ENCODE data around the gene PDZRN3.
"Not testable (repeated sequence)": the region's sequence is repeated elsewhere in the genome, so short reads cannot be mapped to it uniquely, and the experiment has no call there.

Gene PDZRN3

DNA sequence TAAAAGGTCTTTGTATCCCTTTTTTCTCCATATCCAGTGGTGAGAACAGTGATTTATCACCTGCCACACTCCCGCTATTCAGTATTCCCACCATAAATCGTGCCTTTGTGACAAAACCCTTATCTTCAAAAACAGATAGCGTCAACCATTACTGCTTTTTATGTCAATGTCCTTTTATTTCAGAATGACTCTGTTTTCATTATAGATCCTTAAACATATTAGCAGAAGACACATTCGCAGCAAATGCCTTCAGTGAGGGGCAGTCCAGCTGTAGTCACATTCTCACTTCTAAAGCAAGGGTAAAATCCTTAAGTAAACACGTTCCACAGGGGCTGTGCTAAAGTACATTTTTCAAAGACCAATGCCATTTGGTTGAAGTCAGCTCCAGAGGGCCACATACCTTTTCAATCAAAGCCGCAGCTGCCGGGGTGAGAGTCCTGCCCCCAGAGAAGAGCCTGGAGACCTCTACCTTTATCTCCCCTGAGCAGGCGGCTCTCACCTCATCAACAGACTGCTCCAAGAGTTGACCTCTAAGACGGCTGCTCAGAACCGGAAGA is 53.4 kb downstream of the PDZRN3 start:
- H3K4me2 ChIP-seq (ENCODE audit: low read length): no peak overlapping the region

GRCh38 chr3:73569246-73569760 is 55.4 kb downstream of the PDZRN3 start:
- no peak overlapping the region for H3K4me2 ChIP-seq (ENCODE audit: low read length)
- no peak overlapping the region for H3K4me3 ChIP-seq (ENCODE audit: low read length)
- H3K9ac ChIP-seq (ENCODE audit: low read depth, low read length): no peak overlapping the region
- H3K27me3 ChIP-seq (ENCODE audit: control insufficient read depth, insufficient read depth, low read length): no peaks in the 10 kb centered on the region
- H3K9me3 ChIP-seq (replicated peaks; ENCODE audit: low read length): no peaks in the 10 kb centered on the region
- H3K4me1 ChIP-seq (ENCODE audit: control insufficient read depth, insufficient read depth, low read length): peaks cover under 1% of the 10 kb centered on the region
- no peaks in the 10 kb centered on the region for H3K36me3 ChIP-seq (ENCODE audit: insufficient read depth, low read length)

More for the DNA sequence above, 53.4 kb downstream of the PDZRN3 start:
- H3K27me3 ChIP-seq (ENCODE audit: control insufficient read depth, insufficient read depth, low read length): no peaks in the 10 kb centered on the region
- no peak overlapping the region for H3K9ac ChIP-seq (ENCODE audit: low read depth, low read length)
- no peaks in the 10 kb centered on the region for H3K4me1 ChIP-seq (ENCODE audit: control insufficient read depth, insufficient read depth, low read length)
- no peaks in the 10 kb centered on the region for H3K36me3 ChIP-seq (ENCODE audit: insufficient read depth, low read length)
- no peak overlapping the region for H3K4me3 ChIP-seq (ENCODE audit: low read length)
- no peaks in the 10 kb centered on the region for H3K9me3 ChIP-seq (replicated peaks; ENCODE audit: low read length)

GRCh38 chr3:73568371-73568862 is 56.3 kb downstream of the PDZRN3 start:
- no peak overlapping the region for H3K4me2 ChIP-seq (ENCODE audit: low read length)
- H3K9ac ChIP-seq (ENCODE audit: low read depth, low read length): no peak overlapping the region
- H3K4me1 ChIP-seq (ENCODE audit: control insufficient read depth, insufficient read depth, low read length): peaks cover 7% of the 10 kb centered on the region
- no peaks in the 10 kb centered on the region for H3K9me3 ChIP-seq (replicated peaks; ENCODE audit: low read length)
- no peaks in the 10 kb centered on the region for H3K36me3 ChIP-seq (ENCODE audit: insufficient read depth, low read length)
- no peak overlapping the region for H3K4me3 ChIP-seq (ENCODE audit: low read length)
- no peaks in the 10 kb centered on the region for H3K27me3 ChIP-seq (ENCODE audit: control insufficient read depth, insufficient read depth, low read length)

DNA sequence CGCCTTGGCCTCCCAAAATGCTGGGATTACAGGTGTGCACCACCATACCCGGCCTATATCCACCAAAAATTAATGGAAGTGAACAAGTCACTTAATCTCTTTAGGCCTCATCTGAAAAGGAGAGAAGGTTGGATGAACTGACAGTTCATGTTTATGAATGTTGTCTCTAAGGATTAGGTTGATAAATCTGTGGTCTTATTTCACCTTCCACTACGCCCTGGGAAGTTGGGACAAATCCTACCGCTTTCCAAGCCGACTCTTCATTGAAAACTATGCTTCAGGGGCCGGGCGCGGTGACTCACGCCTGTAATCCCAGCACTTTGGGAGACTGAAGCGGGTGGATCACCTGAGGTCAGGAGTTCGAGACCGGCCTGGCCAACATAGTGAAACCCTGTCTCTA is 59.4 kb downstream of the PDZRN3 start:
- H3K36me3 ChIP-seq (ENCODE audit: insufficient read depth, low read length); H3K4me2 ChIP-seq (ENCODE audit: low read length); H3K4me1 ChIP-seq (ENCODE audit: control insufficient read depth, insufficient read depth, low read length); H3K9me3 ChIP-seq (replicated peaks; ENCODE audit: low read length); H3K27me3 ChIP-seq (ENCODE audit: control insufficient read depth, insufficient read depth, low read length); H3K9ac ChIP-seq (ENCODE audit: low read depth, low read length); H3K4me3 ChIP-seq (ENCODE audit: low read length): not testable (repeated sequence)

- no peak overlapping the region for H3K4me3 ChIP-seq (ENCODE audit: low read length)
- no peak overlapping the region for H3K4me2 ChIP-seq (ENCODE audit: low read length)
- H3K4me1 ChIP-seq (ENCODE audit: control insufficient read depth, insufficient read depth, low read length): peaks cover 7% of the 10 kb centered on the region
- H3K9ac ChIP-seq (ENCODE audit: low read depth, low read length): no peak overlapping the region
- no peaks in the 10 kb centered on the region for H3K36me3 ChIP-seq (ENCODE audit: insufficient read depth, low read length)
- no peaks in the 10 kb centered on the region for H3K27me3 ChIP-seq (ENCODE audit: control insufficient read depth, insufficient read depth, low read length)
- H3K9me3 ChIP-seq (replicated peaks; ENCODE audit: low read length): no peaks in the 10 kb centered on the region
Measured at GRCh38 chr3:73563896-73564582, 60.7 kb downstream of the PDZRN3 start.

- peaks cover 29% of the 10 kb centered on the region for H3K4me1 ChIP-seq (ENCODE audit: control insufficient read depth, insufficient read depth, low read length)
- H3K9me3 ChIP-seq (replicated peaks; ENCODE audit: low read length): no peaks in the 10 kb centered on the region
- no peaks in the 10 kb centered on the region for H3K36me3 ChIP-seq (ENCODE audit: insufficient read depth, low read length)
- H3K9ac ChIP-seq (ENCODE audit: low read depth, low read length): no peak overlapping the region
- no peak overlapping the region for H3K4me3 ChIP-seq (ENCODE audit: low read length)
- no peaks in the 10 kb centered on the region for H3K27me3 ChIP-seq (ENCODE audit: control insufficient read depth, insufficient read depth, low read length)
- H3K4me2 ChIP-seq (ENCODE audit: low read length): no peak overlapping the region
Measured at GRCh38 chr3:73561494-73561893, 63.2 kb downstream of the PDZRN3 start.

GRCh38 chr3:73559749-73560148 is 65.0 kb downstream of the PDZRN3 start:
- Histone ChIP-seq H3K9me3 (replicated peaks; ENCODE audit: low read length) (no peaks in the 10 kb centered on the region), H3K9ac (ENCODE audit: low read depth, low read length) (no peak overlapping the region), H3K27me3 (ENCODE audit: control insufficient read depth, insufficient read depth, low read length) (no peaks in the 10 kb centered on the region), H3K4me2 (ENCODE audit: low read length) (no peak overlapping the region), H3K36me3 (ENCODE audit: insufficient read depth, low read length) (no peaks in the 10 kb centered on the region), H3K4me3 (ENCODE audit: low read length) (no peak overlapping the region), H3K4me1 (ENCODE audit: control insufficient read depth, insufficient read depth, low read length) (peaks cover 35% of the 10 kb centered on the region)

GRCh38 chr3:73558727-73559075 is 66.0 kb downstream of the PDZRN3 start:
- Histone ChIP-seq H3K9ac (ENCODE audit: low read depth, low read length) (no peak overlapping the region), H3K27me3 (ENCODE audit: control insufficient read depth, insufficient read depth, low read length) (no peaks in the 10 kb centered on the region), H3K36me3 (ENCODE audit: insufficient read depth, low read length) (no peaks in the 10 kb centered on the region), H3K4me2 (ENCODE audit: low read length) (no peak overlapping the region), H3K4me3 (ENCODE audit: low read length) (no peak overlapping the region), H3K4me1 (ENCODE audit: control insufficient read depth, insufficient read depth, low read length) (peaks cover 29% of the 10 kb centered on the region), H3K9me3 (replicated peaks; ENCODE audit: low read length) (no peaks in the 10 kb centered on the region)

DNA sequence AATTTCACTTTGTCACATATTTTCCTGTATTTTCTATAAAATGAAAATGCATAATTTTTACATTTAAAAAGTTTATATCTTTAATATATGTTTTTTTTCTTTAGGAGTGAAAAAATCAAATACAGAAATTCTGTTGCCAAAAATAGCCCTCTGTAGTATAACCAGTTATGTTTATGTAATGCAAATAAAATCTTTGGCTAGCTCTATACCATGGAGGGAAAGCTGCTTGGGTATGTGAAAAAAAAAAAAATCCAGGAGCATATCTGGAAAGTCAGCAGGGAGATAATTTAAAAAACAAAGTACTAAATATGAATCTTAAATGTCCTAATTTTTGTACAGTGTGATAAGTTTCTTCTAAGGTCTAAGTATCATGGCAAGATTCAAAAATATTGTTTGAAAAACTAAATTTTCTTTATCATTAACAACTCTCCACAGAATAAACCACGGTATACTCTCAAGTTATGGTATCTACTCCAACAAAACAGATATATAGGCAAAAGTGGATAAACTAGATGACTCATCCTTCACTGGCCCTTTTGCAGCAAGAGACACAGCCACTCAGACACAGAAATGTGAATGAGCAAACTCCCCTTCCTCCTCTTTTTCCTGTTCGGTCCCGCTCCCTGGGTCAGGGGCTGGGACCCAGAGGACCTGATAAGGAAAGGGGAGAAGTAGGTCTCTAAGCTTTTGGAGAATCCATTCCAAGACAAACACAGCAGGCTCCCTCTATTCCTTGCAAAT is 66.6 kb downstream of the PDZRN3 start:
- Histone ChIP-seq H3K4me2 (ENCODE audit: low read length) (no peak overlapping the region), H3K4me1 (ENCODE audit: control insufficient read depth, insufficient read depth, low read length) (peaks cover 29% of the 10 kb centered on the region), H3K4me3 (ENCODE audit: low read length) (no peak overlapping the region), H3K9me3 (replicated peaks; ENCODE audit: low read length) (no peaks in the 10 kb centered on the region), H3K27me3 (ENCODE audit: control insufficient read depth, insufficient read depth, low read length) (no peaks in the 10 kb centered on the region), H3K36me3 (ENCODE audit: insufficient read depth, low read length) (no peaks in the 10 kb centered on the region), H3K9ac (ENCODE audit: low read depth, low read length) (no peak overlapping the region)

- H3K9ac ChIP-seq (ENCODE audit: low read depth, low read length): peak overlapping the region; percentile 49
- H3K4me1 ChIP-seq (ENCODE audit: control insufficient read depth, insufficient read depth, low read length): peaks cover 32% of the 10 kb centered on the region
- H3K9me3 ChIP-seq (replicated peaks; ENCODE audit: low read length): no peaks in the 10 kb centered on the region
- no peak overlapping the region for H3K4me3 ChIP-seq (ENCODE audit: low read length)
- H3K4me2 ChIP-seq (ENCODE audit: low read length): peak overlapping the region; percentile 62
- H3K36me3 ChIP-seq (ENCODE audit: insufficient read depth, low read length): no peaks in the 10 kb centered on the region
- no peaks in the 10 kb centered on the region for H3K27me3 ChIP-seq (ENCODE audit: control insufficient read depth, insufficient read depth, low read length)
Measured at GRCh38 chr3:73556520-73557372, 68.0 kb downstream of the PDZRN3 start.

DNA sequence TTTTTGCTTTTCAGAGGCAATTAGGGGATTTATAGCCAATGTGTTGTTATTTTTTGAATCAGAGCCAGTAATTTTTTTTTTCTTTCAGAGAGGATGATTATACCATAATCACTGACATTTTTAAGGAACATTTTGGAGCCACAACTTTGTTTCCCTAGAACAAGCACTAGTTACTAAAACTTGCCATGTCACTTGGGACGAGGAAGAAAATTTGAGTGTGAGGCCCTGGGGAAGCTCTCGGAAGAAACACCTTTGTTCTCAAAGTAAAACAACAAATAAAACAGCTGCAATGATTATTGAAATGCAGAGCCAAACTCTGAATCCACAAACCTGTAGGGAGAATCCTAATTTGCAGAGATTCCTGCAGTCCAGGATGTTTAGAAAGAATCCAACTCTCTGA is 69.7 kb downstream of the PDZRN3 start:
- Histone ChIP-seq H3K9me3 (replicated peaks; ENCODE audit: low read length) (no peaks in the 10 kb centered on the region), H3K9ac (ENCODE audit: low read depth, low read length) (no peak overlapping the region), H3K4me2 (ENCODE audit: low read length) (no peak overlapping the region), H3K27me3 (ENCODE audit: control insufficient read depth, insufficient read depth, low read length) (no peaks in the 10 kb centered on the region), H3K36me3 (ENCODE audit: insufficient read depth, low read length) (no peaks in the 10 kb centered on the region), H3K4me3 (ENCODE audit: low read length) (no peak overlapping the region), H3K4me1 (ENCODE audit: control insufficient read depth, insufficient read depth, low read length) (peaks cover 32% of the 10 kb centered on the region)
